ENCODE measurements around the gene ZNF407. TPM values are rescaled to one million over a fixed set of nuclear protein-coding genes. Genes with fewer than 3 reads are reported as not detected.

ZNF407 gene
- total RNA-seq, 2 donors from 2014 or later, result 16.5 to 22.1 TPM

GRCh38 chr18:74715865-74716712, 118.4 kb downstream of the ZNF407 start:
- DNase-seq (ENCODE audit: low spot score in 2 of 2) (no peak), ATAC-seq (no peak)
- H3K36me3 Mint-ChIP-seq, result peaks cover 0 to 6% of the 10 kb centered on the region in 2 donors
- no peak overlapping the region for H3K27ac Mint-ChIP-seq
- peaks cover 0 to 4% of the 10 kb centered on the region in 2 donors for H3K9me3 Mint-ChIP-seq

- peaks cover 0 to 12% of the 10 kb centered on the region in 2 donors for H3K36me3 Mint-ChIP-seq
- no peak for DNase-seq (ENCODE audit: low spot score in 2 of 2)
- no peak for ATAC-seq
- H3K9me3 Mint-ChIP-seq, result peaks cover 0 to 4% of the 10 kb centered on the region in 2 donors
- no peak overlapping the region for H3K27ac Mint-ChIP-seq
Measured at GRCh38 chr18:74718312-74718711, 120.6 kb downstream of the ZNF407 start.

- no peak for ATAC-seq
- Mint-ChIP-seq H3K27ac (no peak overlapping the region), H3K9me3 (peaks cover 0 to 4% of the 10 kb centered on the region in 2 donors), H3K36me3 (peaks cover 5 to 17% of the 10 kb centered on the region in 2 donors)
- DNase-seq (ENCODE audit: low spot score in 2 of 2), result no peak
Measured at GRCh38 chr18:74722237-74722636, 124.6 kb downstream of the ZNF407 start.

GRCh38 chr18:74724186-74724585, 126.5 kb downstream of the ZNF407 start:
- DNase-seq (ENCODE audit: low spot score in 2 of 2), result no peak
- Mint-ChIP-seq H3K9me3 (peaks cover 0 to 4% of the 10 kb centered on the region in 2 donors), H3K27ac (no peak overlapping the region), H3K36me3 (peaks cover 19 to 30% of the 10 kb centered on the region in 2 donors)
- no peak for ATAC-seq

GRCh38 chr18:74725690-74726089, 128.0 kb downstream of the ZNF407 start:
- H3K36me3 Mint-ChIP-seq, result peaks cover 19 to 24% of the 10 kb centered on the region in 2 donors
- ATAC-seq, result no peak
- no peak for DNase-seq (ENCODE audit: low spot score in 2 of 2)
- no peaks in the 10 kb centered on the region for H3K9me3 Mint-ChIP-seq
- no peak overlapping the region for H3K27ac Mint-ChIP-seq

GRCh38 chr18:74728586-74728985, 130.9 kb downstream of the ZNF407 start:
- ATAC-seq (no peak), DNase-seq (ENCODE audit: low spot score in 2 of 2) (no peak)
- Mint-ChIP-seq H3K9me3 (no peaks in the 10 kb centered on the region), H3K36me3 (peaks cover 19% of the 10 kb centered on the region in 2 donors), H3K27ac (peak overlapping the region in 1 of 2 donors; percentile 12)

- DNase-seq (ENCODE audit: low spot score in 2 of 2) (no peak), ATAC-seq (no peak)
- no peaks in the 10 kb centered on the region for H3K9me3 Mint-ChIP-seq
- H3K36me3 Mint-ChIP-seq, result peaks cover 19 to 23% of the 10 kb centered on the region in 2 donors
- no peak overlapping the region for H3K27ac Mint-ChIP-seq
Measured at GRCh38 chr18:74731097-74731496, 133.4 kb downstream of the ZNF407 start.

- Mint-ChIP-seq H3K36me3 (peaks cover 13 to 16% of the 10 kb centered on the region in 2 donors), H3K27ac (no peak overlapping the region), H3K9me3 (no peaks in the 10 kb centered on the region)
- DNase-seq (ENCODE audit: low spot score in 2 of 2) (no peak), ATAC-seq (no peak)
Measured at GRCh38 chr18:74732380-74732779, 134.7 kb downstream of the ZNF407 start.

GRCh38 chr18:74733598-74733997, 135.9 kb downstream of the ZNF407 start:
- no peak overlapping the region for H3K27ac Mint-ChIP-seq
- peaks cover under 1 to 5% of the 10 kb centered on the region in 2 donors for H3K36me3 Mint-ChIP-seq
- DNase-seq (ENCODE audit: low spot score in 2 of 2) (no peak), ATAC-seq (no peak)
- H3K9me3 Mint-ChIP-seq, result no peaks in the 10 kb centered on the region

GRCh38 chr18:74734013-74734444, 136.4 kb downstream of the ZNF407 start:
- ATAC-seq (no peak), DNase-seq (ENCODE audit: low spot score in 2 of 2) (no peak)
- Mint-ChIP-seq H3K9me3 (no peaks in the 10 kb centered on the region), H3K36me3 (peaks cover 0 to 4% of the 10 kb centered on the region in 2 donors), H3K27ac (no peak overlapping the region)

- ATAC-seq, result no peak
- Mint-ChIP-seq H3K9me3 (no peaks in the 10 kb centered on the region), H3K27ac (no peak overlapping the region), H3K36me3 (no peaks in the 10 kb centered on the region)
- DNase-seq (ENCODE audit: low spot score in 2 of 2), result no peak
Measured at GRCh38 chr18:74739926-74740325, 142.3 kb downstream of the ZNF407 start.

- H3K27ac Mint-ChIP-seq, result no peak overlapping the region
- ATAC-seq (no peak), DNase-seq (ENCODE audit: low spot score in 2 of 2) (no peak)
- H3K9me3 Mint-ChIP-seq, result no peaks in the 10 kb centered on the region
- H3K36me3 Mint-ChIP-seq, result no peaks in the 10 kb centered on the region
Measured at GRCh38 chr18:74742573-74743243, 145.0 kb downstream of the ZNF407 start.

GRCh38 chr18:74745633-74746403, 148.1 kb downstream of the ZNF407 start:
- Mint-ChIP-seq H3K27ac (no peak overlapping the region), H3K9me3 (no peaks in the 10 kb centered on the region), H3K36me3 (peaks cover 5 to 7% of the 10 kb centered on the region in 2 donors)
- ATAC-seq, result no peak
- DNase-seq (ENCODE audit: low spot score in 2 of 2), result no peak

- H3K27ac Mint-ChIP-seq, result no peak overlapping the region
- H3K9me3 Mint-ChIP-seq, result no peaks in the 10 kb centered on the region
- no peak for ATAC-seq
- no peak for DNase-seq (ENCODE audit: low spot score in 2 of 2)
- H3K36me3 Mint-ChIP-seq, result peaks cover 11 to 24% of the 10 kb centered on the region in 2 donors
Measured at GRCh38 chr18:74748809-74749208, 151.1 kb downstream of the ZNF407 start.

- no peak overlapping the region for H3K27ac Mint-ChIP-seq
- peaks cover 17 to 25% of the 10 kb centered on the region in 2 donors for H3K9me3 Mint-ChIP-seq
- ATAC-seq (no peak), DNase-seq (ENCODE audit: low spot score in 2 of 2) (no peak)
- H3K36me3 Mint-ChIP-seq, result peaks cover 19 to 33% of the 10 kb centered on the region in 2 donors
Measured at GRCh38 chr18:74758995-74759394, 161.3 kb downstream of the ZNF407 start.

- peaks cover 16 to 37% of the 10 kb centered on the region in 2 donors for H3K36me3 Mint-ChIP-seq
- H3K27ac Mint-ChIP-seq, result no peak overlapping the region
- DNase-seq (ENCODE audit: low spot score in 2 of 2) (no peak), ATAC-seq (no peak)
- H3K9me3 Mint-ChIP-seq, result peaks cover 15 to 27% of the 10 kb centered on the region in 2 donors
Measured at GRCh38 chr18:74760026-74760425, 162.4 kb downstream of the ZNF407 start.

- no peak for DNase-seq (ENCODE audit: low spot score in 2 of 2)
- H3K27ac Mint-ChIP-seq, result no peak overlapping the region
- H3K9me3 Mint-ChIP-seq, result peaks cover 15 to 25% of the 10 kb centered on the region in 2 donors
- ATAC-seq, result no peak
- H3K36me3 Mint-ChIP-seq, result peaks cover 16 to 37% of the 10 kb centered on the region in 2 donors
Measured at GRCh38 chr18:74760436-74760835, 162.8 kb downstream of the ZNF407 start.

Data from activated naive CD4-positive, alpha-beta T cell treated with anti-CD3 and anti-CD28 coated beads, Interleukin-2, amount 50 U/mL, for 72 hours (primary cell).